ENCODE results near the gene FCRLB. TPM values are rescaled to one million over a fixed set of nuclear protein-coding genes. Genes with fewer than 3 reads are reported as not detected.

FCRLB gene
- total RNA-seq, 1 experiment from 2014 or later, result 0.41 TPM

- Histone ChIP-seq H3K4me3 (ENCODE audit: low read depth in 2 of 2, low read length in 2 of 2) (no peak overlapping the region), H3K27ac (ENCODE audit: low read length) (no peak overlapping the region), H3K4me1 (ENCODE audit: control insufficient read depth, insufficient read depth, low read length) (peaks cover 6% of the 10 kb centered on the region; the same call in 1 of the 2 replicates), H3K9me3 (ENCODE audit: control insufficient read depth, insufficient read depth, low read depth, low read length) (no peaks in the 10 kb centered on the region), H3K36me3 (ENCODE audit: control insufficient read depth, insufficient read depth, low read length) (no peaks in the 10 kb centered on the region; the same call in 1 of the 2 replicates), H3K27me3 (ENCODE audit: control insufficient read depth, insufficient read depth, low read length) (no peaks in the 10 kb centered on the region)
- TF ChIP-seq REST (IDR thresholded peaks at IDR 0.05; ENCODE audit: insufficient read depth in 1 of 2, low read depth in 2 of 2, low read length in 1 of 2), result no peak
- no peak for TF ChIP-seq SIN3A (IDR thresholded peaks at IDR 0.05; ENCODE audit: borderline replicate concordance, insufficient read depth, low read depth, low read length)
- no peak for TF ChIP-seq POLR2AphosphoS5 (IDR thresholded peaks at IDR 0.05; ENCODE audit: low read depth, low read length)
- no peak for TF ChIP-seq TCF7L2 (IDR thresholded peaks at IDR 0.05; ENCODE audit: low read depth, low read length)
- no peak for TF ChIP-seq CTCF (IDR thresholded peaks at IDR 0.05)
- BruUV-seq (replicated peaks), result no TSS peak
- ChIA-PET CTCF (interaction anchor here (0.6 kb wide), 1 partner anchor 8 kb away, joined by 5 read pairs; no protein-coding TSS in a partner anchor), POLR2A (interaction anchor here (0.6 kb wide), 1 partner anchor 231 kb away, joined by 3 read pairs; no protein-coding TSS in a partner anchor)
- in situ Hi-C loops (cut with HindIII; ENCODE audit: low pct_unique_long_range_greater_than_20kb, low sequenced_read_pairs), result loop anchor here (25.0 kb wide), 1 partner anchor 193 kb away; the partner anchor contains the start of gene FCGR3A
- intact Hi-C loops (cut with micrococcal nuclease; ENCODE audit: unreplicated experiment), result loop anchor here (10.0 kb wide), 1 partner anchor 165 kb away; no protein-coding TSS in a partner anchor
- ATAC-seq (no peak), DNase-seq (ENCODE audit: low read depth, low spot score) (no peak)
Measured at GRCh38 chr1:161730050-161730564, 8.8 kb downstream of the FCRLB start.

- in situ Hi-C loops (cut with HindIII; ENCODE audit: low pct_unique_long_range_greater_than_20kb, low sequenced_read_pairs), result loop anchor here (25.0 kb wide), 1 partner anchor 194 kb away; the partner anchor contains the start of gene FCGR3A
- no peak overlapping the region for H3K27ac ChIP-seq (ENCODE audit: low read length)
- H3K27me3 ChIP-seq (ENCODE audit: control insufficient read depth, insufficient read depth, low read length), result no peaks in the 10 kb centered on the region
- ATAC-seq (no peak), DNase-seq (ENCODE audit: low read depth, low spot score) (no peak)
- no peak overlapping the region for H3K4me3 ChIP-seq (ENCODE audit: low read depth in 2 of 2, low read length in 2 of 2)
- H3K36me3 ChIP-seq (ENCODE audit: control insufficient read depth, insufficient read depth, low read length), result no peaks in the 10 kb centered on the region; the same call in 1 of the 2 replicates
- no TSS peak for BruUV-seq (replicated peaks)
- CTCF ChIA-PET, result no interaction called here
- H3K4me1 ChIP-seq (ENCODE audit: control insufficient read depth, insufficient read depth, low read length), result peaks cover 6% of the 10 kb centered on the region; the same call in 1 of the 2 replicates
- POLR2A ChIA-PET, result no interaction called here
- no peak for TF ChIP-seq SIN3A (IDR thresholded peaks at IDR 0.05; ENCODE audit: borderline replicate concordance, insufficient read depth, low read depth, low read length)
- no peak for TF ChIP-seq REST (IDR thresholded peaks at IDR 0.05; ENCODE audit: insufficient read depth in 1 of 2, low read depth in 2 of 2, low read length in 1 of 2)
- TF ChIP-seq TCF7L2 (IDR thresholded peaks at IDR 0.05; ENCODE audit: low read depth, low read length), result no peak
- TF ChIP-seq POLR2AphosphoS5 (IDR thresholded peaks at IDR 0.05; ENCODE audit: low read depth, low read length), result no peak
- no peak for TF ChIP-seq CTCF (IDR thresholded peaks at IDR 0.05)
- intact Hi-C loops (cut with micrococcal nuclease; ENCODE audit: unreplicated experiment), result loop anchor here (10.0 kb wide), 1 partner anchor 166 kb away; no protein-coding TSS in a partner anchor
- H3K9me3 ChIP-seq (ENCODE audit: control insufficient read depth, insufficient read depth, low read depth, low read length), result no peaks in the 10 kb centered on the region
Measured at GRCh38 chr1:161731241-161731640, 9.9 kb downstream of the FCRLB start.

Measured in Panc1 (cell line).